NCI-H524 treated with DMSO at 0.1 percent for 48 hours (cell line): ENCODE data around the gene ADORA2A.

Experiments
- DNase-seq: peaks from one replicate; lab custom pipeline; 2025; lab: John Stamatoyannopoulos, UW

The ADORA2A gene

GRCh38 chr22:24403346-24403745 lies 24.1 kb upstream of the ADORA2A start:
- no peak for DNase-seq

- DNase-seq, result no peak
Observed at GRCh38 chr22:24404561-24405275, 22.7 kb upstream of the ADORA2A start.

- no peak for DNase-seq
Observed at GRCh38 chr22:24405631-24406321, 21.6 kb upstream of the ADORA2A start.

- DNase-seq, result no peak
Observed at GRCh38 chr22:24406322-24407277, 20.8 kb upstream of the ADORA2A start.

- no peak for DNase-seq
Observed at GRCh38 chr22:24407278-24407665, 20.1 kb upstream of the ADORA2A start.

- no peak for DNase-seq
Observed at GRCh38 chr22:24407884-24408283, 19.5 kb upstream of the ADORA2A start.

- no peak for DNase-seq
Observed at GRCh38 chr22:24408630-24409029, 18.8 kb upstream of the ADORA2A start.

GRCh38 chr22:24409707-24410106 lies 17.7 kb upstream of the ADORA2A start:
- DNase-seq, result no peak

- no peak for DNase-seq
Observed at GRCh38 chr22:24410110-24410856, 17.1 kb upstream of the ADORA2A start.

- no peak for DNase-seq
Observed at GRCh38 chr22:24411256-24412004, 16.0 kb upstream of the ADORA2A start.

- DNase-seq, result no peak
Observed at GRCh38 chr22:24412274-24412673, 15.1 kb upstream of the ADORA2A start.

GRCh38 chr22:24413271-24413670 lies 14.1 kb upstream of the ADORA2A start:
- DNase-seq, result no peak

- DNase-seq, result no peak
Observed at GRCh38 chr22:24413736-24414385, 13.5 kb upstream of the ADORA2A start.

- DNase-seq, result no peak
Observed at GRCh38 chr22:24414523-24414922, 12.9 kb upstream of the ADORA2A start.

- DNase-seq, result no peak
Observed at GRCh38 chr22:24414984-24415945, 12.1 kb upstream of the ADORA2A start.

GRCh38 chr22:24416095-24416494 lies 11.3 kb upstream of the ADORA2A start:
- peak; percentile 55 for DNase-seq

GRCh38 chr22:24416611-24417010 lies 10.8 kb upstream of the ADORA2A start:
- DNase-seq, result no peak

- DNase-seq, result no peak
Observed at GRCh38 chr22:24417200-24417599, 10.2 kb upstream of the ADORA2A start.

- no peak for DNase-seq
Observed at GRCh38 chr22:24417901-24418641, 9.3 kb upstream of the ADORA2A start.
